Esophagus squamous epithelium (tissue), 4 donors: ENCODE data around the gene KANK4.

ENCODE experiments used
- CTCF ChIP-seq, 6 experiments: fragments of 450-650 bp in 4 of 6; fragments of 200-600 bp in 2 of 6; sonication (generic) in 2 of 6; IDR thresholded peaks; one replicate each; pipeline ENCODE4 v1.5.1; 2016 to 2019; ENCODE audit warnings: antibody characterized with exemption in 6 of 6, mild to moderate bottlenecking in 4 of 6, moderate library complexity in 4 of 6
- POLR2A ChIP-seq, 4 donors: fragments of 450-650 bp; IDR thresholded peaks; one replicate each; pipeline ENCODE4 v1.6.1; 2017; ENCODE audit warnings: antibody characterized with exemption in 4 of 4, mild to moderate bottlenecking in 4 of 4, moderate library complexity in 3 of 4

GRCh38 chr1:62271134-62271533 lies 48.1 kb downstream of the KANK4 start:
- TF ChIP-seq CTCF (IDR thresholded peaks at IDR 0.05) (no peak), POLR2A (IDR thresholded peaks at IDR 0.05) (no peak)
